ENCODE results near the gene DENND5A. TPM values are rescaled to one million over a fixed set of nuclear protein-coding genes. Genes with fewer than 3 reads are reported as not detected.
"Not testable (repeated sequence)": the region's sequence is repeated elsewhere in the genome, so short reads cannot be mapped to it uniquely, and the experiment has no call there.

DENND5A gene
- total RNA-seq, 4 donors from 2014 or later: 6.1 to 67.7 (median 23.2) TPM

GRCh38 chr11:9251311-9251710 lies 13.8 kb downstream of the DENND5A start:
- no peaks in the 10 kb centered on the region for H3K4me1 ChIP-seq
- no peak for DNase-seq
- H3K27me3 ChIP-seq: no peaks in the 10 kb centered on the region
- no peaks in the 10 kb centered on the region for H3K9me3 ChIP-seq
- no peak overlapping the region for H3K4me3 ChIP-seq
- no peaks in the 10 kb centered on the region for H3K36me3 ChIP-seq
- TF ChIP-seq CTCF (IDR thresholded peaks at IDR 0.05) (no peak), POLR2A (IDR thresholded peaks at IDR 0.05) (no peak)
- no peak overlapping the region for H3K27ac ChIP-seq

- no peaks in the 10 kb centered on the region for H3K4me1 ChIP-seq
Observed at GRCh38 chr11:9250139-9250582, 15.0 kb downstream of the DENND5A start.

GRCh38 chr11:9249252-9249651 lies 15.9 kb downstream of the DENND5A start:
- TF ChIP-seq POLR2A (IDR thresholded peaks at IDR 0.05) (no peak), CTCF (IDR thresholded peaks at IDR 0.05) (no peak)
- Histone ChIP-seq H3K27me3 (no peaks in the 10 kb centered on the region), H3K9me3 (no peaks in the 10 kb centered on the region), H3K27ac (no peak overlapping the region), H3K4me3 (no peak overlapping the region), H3K36me3 (no peaks in the 10 kb centered on the region), H3K4me1 (no peaks in the 10 kb centered on the region)
- peak in 1 of 3 donors; percentile 23 for DNase-seq

More at GRCh38 chr11:9250139-9250582, 15.0 kb downstream of the DENND5A start:
- no peak overlapping the region for H3K4me3 ChIP-seq
- H3K9me3 ChIP-seq: no peaks in the 10 kb centered on the region
- H3K27ac ChIP-seq: no peak overlapping the region
- no peak for TF ChIP-seq CTCF (IDR thresholded peaks at IDR 0.05)
- TF ChIP-seq POLR2A (IDR thresholded peaks at IDR 0.05): no peak
- no peaks in the 10 kb centered on the region for H3K36me3 ChIP-seq
- DNase-seq: peak in 2 of 3 donors; percentile 35 to 48
- H3K27me3 ChIP-seq: no peaks in the 10 kb centered on the region

GRCh38 chr11:9247863-9248262 lies 17.3 kb downstream of the DENND5A start:
- Histone ChIP-seq H3K27me3 (no peaks in the 10 kb centered on the region), H3K36me3 (no peaks in the 10 kb centered on the region), H3K9me3 (no peaks in the 10 kb centered on the region), H3K27ac (no peak overlapping the region), H3K4me3 (no peak overlapping the region), H3K4me1 (no peaks in the 10 kb centered on the region)
- DNase-seq: peak in 1 of 3 donors; percentile 21
- TF ChIP-seq CTCF (IDR thresholded peaks at IDR 0.05): no peak
- no peak for TF ChIP-seq POLR2A (IDR thresholded peaks at IDR 0.05)

- H3K4me3 ChIP-seq, H3K36me3 ChIP-seq, DNase-seq, H3K27me3 ChIP-seq, H3K27ac ChIP-seq, H3K9me3 ChIP-seq: not testable (repeated sequence)
- H3K4me1 ChIP-seq: peaks cover 0 to 11% (median 0%) of the 10 kb centered on the region in 4 donors
Observed at GRCh38 chr11:9236242-9236641, 28.9 kb downstream of the DENND5A start.

GRCh38 chr11:9232482-9232881 lies 32.7 kb downstream of the DENND5A start:
- no peaks in the 10 kb centered on the region for H3K36me3 ChIP-seq
- H3K27me3 ChIP-seq: no peaks in the 10 kb centered on the region
- H3K4me1 ChIP-seq: peaks cover 0 to 17% (median 0%) of the 10 kb centered on the region in 4 donors
- H3K4me3 ChIP-seq: no peak overlapping the region
- DNase-seq: no peak
- no peak for TF ChIP-seq CTCF (IDR thresholded peaks at IDR 0.05)
- no peak for TF ChIP-seq POLR2A (IDR thresholded peaks at IDR 0.05)
- no peaks in the 10 kb centered on the region for H3K9me3 ChIP-seq
- no peak overlapping the region for H3K27ac ChIP-seq

Measured in Peyer's patch (tissue), 4 donors.